Measurements from ENCODE around the gene EIF4ENIF1.
A peak's percentile ranks its signal among the peaks of the same experiment; 100 is the strongest.

The EIF4ENIF1 gene

GRCh38 chr22:31399211-31400022 lies 90.2 kb downstream of the EIF4ENIF1 start, which contains the start of gene DRG1:
DRG1 (plus strand) TSS chr22:31399604; CDS start chr22:31399684, 80 bp downstream.
- peak; percentile 95 for DNase-seq (ENCODE audit: low read depth)
- TF ChIP-seq CTCF (conservative IDR thresholded peaks at IDR 0.05; ENCODE audit: low read length) = no peak
- H3K4me3 ChIP-seq (ENCODE audit: low read length) = peak within 1 kb of the TSS; percentile 98

GRCh38 chr22:31398231-31398630 lies 91.4 kb downstream of the EIF4ENIF1 start:
- no peak for DNase-seq (ENCODE audit: low read depth)
- no peak overlapping the region for H3K4me3 ChIP-seq (ENCODE audit: low read length)
- no peak for TF ChIP-seq CTCF (conservative IDR thresholded peaks at IDR 0.05; ENCODE audit: low read length)

- no peak overlapping the region for H3K4me3 ChIP-seq (ENCODE audit: low read length)
- DNase-seq (ENCODE audit: low read depth) = peak; percentile 59
- no peak for TF ChIP-seq CTCF (conservative IDR thresholded peaks at IDR 0.05; ENCODE audit: low read length)
These were observed 95.3 kb downstream of the EIF4ENIF1 start for GRCh38 chr22:31394326-31394725.

- DNase-seq (ENCODE audit: low read depth) = no peak
- H3K4me3 ChIP-seq (ENCODE audit: low read length) = no peak overlapping the region
- no peak for TF ChIP-seq CTCF (conservative IDR thresholded peaks at IDR 0.05; ENCODE audit: low read length)
These were observed 95.7 kb downstream of the EIF4ENIF1 start for GRCh38 chr22:31393893-31394292.
